ENCODE measurements around the gene ZNF8. TPM values are rescaled to one million over a fixed set of nuclear protein-coding genes. Genes with fewer than 3 reads are reported as not detected.
"Not testable (repeated sequence)": the region's sequence is repeated elsewhere in the genome, so short reads cannot be mapped to it uniquely, and the experiment has no call there.

Gene ZNF8
- total and polyA plus RNA-seq, 7 donors = 0.35 to 2.5 (median 1.5) TPM

DNA sequence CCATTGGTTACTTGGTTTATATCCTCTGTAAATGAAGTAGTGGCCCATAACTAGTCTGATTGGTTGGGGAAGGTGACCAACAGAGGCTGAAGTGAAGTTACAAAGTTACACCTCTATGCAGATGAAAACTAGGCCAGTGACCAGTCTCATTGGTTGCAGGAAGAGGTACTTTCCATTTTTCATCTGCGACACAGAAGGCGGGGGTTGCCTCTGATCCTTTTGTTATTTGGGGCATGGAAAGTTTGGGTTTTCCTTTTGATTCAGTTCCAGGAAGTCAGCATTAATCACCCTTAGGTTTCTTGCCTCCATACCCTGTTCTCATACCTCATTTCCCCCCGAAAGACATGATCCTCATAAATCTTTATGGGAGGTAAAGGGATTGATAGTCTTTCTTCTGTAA is 29.9 kb upstream of the ZNF8 start:
- DNase-seq (no peak), ATAC-seq (no peak)
- Histone ChIP-seq H3K4me1 (no peaks in the 10 kb centered on the region), H3K36me3 (ENCODE audit: insufficient read depth in 1 of 2, low read depth in 1 of 2) (peaks cover 63 to 99% of the 10 kb centered on the region in 2 donors), H3K27ac (no peak overlapping the region), H3K27me3 (ENCODE audit: insufficient read depth in 3 of 3, low read length in 2 of 3) (no peaks in the 10 kb centered on the region), H3K4me3 (no peak overlapping the region), H3K9me3 (peaks cover 99% of the 10 kb centered on the region)
- WGBS, 3 donors = 97 to 99% (median 98%) methylated on average over 3 of the region's 3 CpGs
- intact Hi-C loops (cut with DNase I) = no loop called here
- TF ChIP-seq, protein P1, sequence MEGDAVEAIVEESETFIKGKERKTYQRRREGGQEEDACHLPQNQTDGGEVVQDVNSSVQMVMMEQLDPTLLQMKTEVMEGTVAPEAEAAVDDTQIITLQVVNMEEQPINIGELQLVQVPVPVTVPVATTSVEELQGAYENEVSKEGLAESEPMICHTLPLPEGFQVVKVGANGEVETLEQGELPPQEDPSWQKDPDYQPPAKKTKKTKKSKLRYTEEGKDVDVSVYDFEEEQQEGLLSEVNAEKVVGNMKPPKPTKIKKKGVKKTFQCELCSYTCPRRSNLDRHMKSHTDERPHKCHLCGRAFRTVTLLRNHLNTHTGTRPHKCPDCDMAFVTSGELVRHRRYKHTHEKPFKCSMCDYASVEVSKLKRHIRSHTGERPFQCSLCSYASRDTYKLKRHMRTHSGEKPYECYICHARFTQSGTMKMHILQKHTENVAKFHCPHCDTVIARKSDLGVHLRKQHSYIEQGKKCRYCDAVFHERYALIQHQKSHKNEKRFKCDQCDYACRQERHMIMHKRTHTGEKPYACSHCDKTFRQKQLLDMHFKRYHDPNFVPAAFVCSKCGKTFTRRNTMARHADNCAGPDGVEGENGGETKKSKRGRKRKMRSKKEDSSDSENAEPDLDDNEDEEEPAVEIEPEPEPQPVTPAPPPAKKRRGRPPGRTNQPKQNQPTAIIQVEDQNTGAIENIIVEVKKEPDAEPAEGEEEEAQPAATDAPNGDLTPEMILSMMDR (IDR thresholded peaks at IDR 0.05) = no peak

DNA sequence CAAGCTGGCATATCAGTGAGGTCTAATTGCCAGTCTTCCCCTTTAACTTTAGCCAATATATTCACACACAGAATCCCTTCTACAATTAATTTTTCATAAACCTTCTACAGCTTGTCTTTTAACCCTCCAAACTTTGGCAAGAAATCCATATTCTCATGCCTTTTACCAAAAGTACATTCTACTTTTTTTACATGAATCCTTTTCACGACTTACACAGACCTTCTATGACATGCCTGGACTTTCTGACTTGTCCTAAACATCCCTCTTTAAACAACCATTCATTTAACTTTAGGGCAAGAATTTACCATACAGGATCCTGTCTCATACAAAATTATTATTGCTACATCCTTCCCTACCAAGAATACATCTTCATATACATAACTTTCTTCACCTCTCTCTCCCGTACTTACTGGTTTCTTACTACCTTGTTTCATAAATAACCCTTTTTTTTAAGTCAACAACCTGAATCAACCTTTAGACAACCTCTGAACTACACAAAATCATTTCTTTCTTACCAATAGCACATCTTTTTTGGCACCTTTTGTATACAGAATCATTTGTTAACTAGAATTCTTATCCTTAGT is 26.6 kb upstream of the ZNF8 start:
- H3K9me3 ChIP-seq = peaks cover 97% of the 10 kb centered on the region
- intact Hi-C loops (cut with DNase I) = no loop called here
- H3K4me1 ChIP-seq = no peaks in the 10 kb centered on the region
- no peak overlapping the region for H3K27ac ChIP-seq
- TF ChIP-seq, protein P1 (IDR thresholded peaks at IDR 0.05) = no peak
- peaks cover 57 to 90% of the 10 kb centered on the region in 2 donors for H3K36me3 ChIP-seq (ENCODE audit: insufficient read depth in 1 of 2, low read depth in 1 of 2)
- ATAC-seq (no peak), DNase-seq (no peak)
- WGBS, 3 donors = 95 to 99% (median 98%) methylated on average over 2 of the region's 2 CpGs
- H3K27me3 ChIP-seq (ENCODE audit: insufficient read depth in 3 of 3, low read length in 2 of 3) = no peaks in the 10 kb centered on the region
- no peak overlapping the region for H3K4me3 ChIP-seq

DNA sequence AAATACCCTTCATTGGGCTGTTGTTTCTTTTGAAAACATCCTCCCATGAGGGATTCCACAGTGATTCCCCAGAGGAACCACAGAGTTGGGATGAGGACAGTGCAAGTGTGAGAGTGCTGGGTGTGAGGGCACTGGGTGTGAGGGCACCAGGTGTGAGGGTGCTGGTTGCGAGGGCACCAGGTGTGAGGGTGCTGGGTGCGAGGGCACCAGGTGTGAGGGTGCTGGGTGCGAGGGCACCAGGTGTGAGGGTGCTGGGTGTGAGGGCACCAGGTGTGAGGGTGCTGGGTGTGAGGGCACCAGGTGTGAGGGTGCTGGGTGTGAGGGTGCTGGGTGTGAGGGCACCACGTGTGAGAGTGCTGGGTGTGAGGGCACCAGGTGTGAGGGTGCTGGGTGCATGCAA is 20.5 kb upstream of the ZNF8 start:
- DNase-seq; H3K4me1 ChIP-seq; H3K27me3 ChIP-seq (ENCODE audit: insufficient read depth in 3 of 3, low read length in 2 of 3); intact Hi-C loops (cut with DNase I); H3K27ac ChIP-seq; H3K4me3 ChIP-seq; ATAC-seq: not testable (repeated sequence)
- 91 to 97% (median 93%) methylated on average over 3 to 4 of the region's 4 CpGs for WGBS, 3 donors
- Histone ChIP-seq H3K9me3 (peaks cover 96% of the 10 kb centered on the region), H3K36me3 (ENCODE audit: insufficient read depth in 1 of 2, low read depth in 1 of 2) (peaks cover 60 to 72% of the 10 kb centered on the region in 2 donors)

DNA sequence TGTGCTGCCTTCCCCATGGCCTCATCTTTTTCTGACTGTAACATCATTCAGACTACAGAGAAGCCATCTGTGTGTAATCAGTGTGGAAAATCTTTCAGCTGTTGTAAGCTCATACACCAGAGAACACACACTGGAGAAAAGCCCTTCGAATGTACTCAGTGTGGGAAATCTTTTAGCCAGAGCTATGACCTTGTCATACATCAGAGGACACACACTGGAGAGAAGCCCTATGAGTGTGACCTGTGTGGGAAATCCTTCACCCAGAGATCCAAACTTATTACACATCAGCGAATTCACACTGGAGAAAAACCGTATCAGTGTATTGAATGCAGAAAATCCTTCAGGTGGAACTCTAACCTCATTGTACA is 17.2 kb upstream of the ZNF8 start:
- DNase-seq = no peak
- intact Hi-C loops (cut with DNase I) = no loop called here

DNA sequence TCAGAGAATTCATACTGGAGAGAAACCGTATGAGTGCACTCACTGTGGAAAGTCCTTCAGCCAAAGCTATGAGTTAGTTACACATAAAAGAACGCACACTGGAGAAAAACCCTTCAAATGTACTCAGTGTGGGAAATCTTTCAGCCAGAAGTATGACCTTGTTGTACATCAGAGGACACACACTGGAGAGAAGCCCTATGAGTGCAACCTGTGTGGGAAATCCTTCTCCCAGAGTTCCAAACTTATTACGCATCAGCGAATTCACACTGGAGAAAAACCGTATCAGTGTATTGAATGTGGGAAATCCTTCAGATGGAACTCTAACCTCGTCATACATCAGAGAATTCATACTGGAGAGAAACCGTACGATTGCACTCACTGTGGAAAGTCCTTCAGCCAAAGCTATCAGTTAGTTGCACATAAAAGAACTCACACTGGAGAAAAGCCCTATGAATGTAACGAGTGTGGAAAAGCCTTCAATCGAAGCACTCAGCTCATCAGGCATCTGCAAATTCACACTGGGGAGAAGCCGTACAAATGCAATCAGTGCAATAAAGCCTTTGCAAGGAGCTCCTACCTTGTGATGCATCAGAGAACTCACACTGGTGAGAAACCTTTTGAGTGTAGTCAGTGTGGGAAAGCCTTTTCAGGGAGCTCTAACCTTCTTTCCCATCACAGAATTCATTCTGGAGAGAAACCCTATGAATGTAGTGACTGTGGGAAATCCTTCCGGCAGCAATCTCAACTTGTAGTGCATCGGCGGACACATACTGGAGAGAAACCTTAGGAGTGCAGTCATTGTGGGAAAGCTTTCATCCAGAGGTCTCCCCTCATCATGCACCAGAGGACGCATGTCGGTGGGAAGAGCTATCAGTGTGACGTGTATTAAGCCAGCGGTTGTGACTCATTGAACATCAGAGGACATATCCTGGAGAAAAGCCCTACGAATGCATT is 16.5 kb upstream of the ZNF8 start:
- intact Hi-C loops (cut with DNase I) = no loop called here
- no peaks in the 10 kb centered on the region for H3K27me3 ChIP-seq (ENCODE audit: insufficient read depth in 3 of 3, low read length in 2 of 3)
- no peaks in the 10 kb centered on the region for H3K4me1 ChIP-seq
- DNase-seq (no peak), ATAC-seq (no peak)
- WGBS, 3 donors = 98% methylated on average over 19 of the region's 19 CpGs
- TF ChIP-seq, protein P1 (IDR thresholded peaks at IDR 0.05) = no peak
- peaks cover 29 to 49% of the 10 kb centered on the region in 2 donors for H3K36me3 ChIP-seq (ENCODE audit: insufficient read depth in 1 of 2, low read depth in 1 of 2)
- peaks cover 98% of the 10 kb centered on the region for H3K9me3 ChIP-seq
- no peak overlapping the region for H3K27ac ChIP-seq
- H3K4me3 ChIP-seq = no peak overlapping the region

More for the DNA sequence above, 17.2 kb upstream of the ZNF8 start:
- no peaks in the 10 kb centered on the region for H3K27me3 ChIP-seq (ENCODE audit: insufficient read depth in 3 of 3, low read length in 2 of 3)
- no peak overlapping the region for H3K4me3 ChIP-seq
- 96 to 99% (median 98%) methylated on average over 3 of the region's 3 CpGs for WGBS, 3 donors
- no peak for ATAC-seq
- TF ChIP-seq, protein P1 (IDR thresholded peaks at IDR 0.05) = no peak
- H3K9me3 ChIP-seq = peaks cover 98% of the 10 kb centered on the region
- H3K36me3 ChIP-seq (ENCODE audit: insufficient read depth in 1 of 2, low read depth in 1 of 2) = peaks cover 34 to 52% of the 10 kb centered on the region in 2 donors
- no peaks in the 10 kb centered on the region for H3K4me1 ChIP-seq
- no peak overlapping the region for H3K27ac ChIP-seq
